GM20000 (cell line): ENCODE measurements around the gene INPP5J.

ENCODE experiments used
- DNase-seq: peaks from one replicate; pipeline ENCODE4 v3.0.0; 2012; ENCODE audit warnings: low spot score
- CTCF ChIP-seq: IDR thresholded peaks from 2 replicates; pipeline ENCODE4 v1.5.1; 2012; ENCODE audit warnings: mild to moderate bottlenecking, control low read depth; ENCODE audit errors: extremely low read depth, missing control alignments

INPP5J gene

DNA sequence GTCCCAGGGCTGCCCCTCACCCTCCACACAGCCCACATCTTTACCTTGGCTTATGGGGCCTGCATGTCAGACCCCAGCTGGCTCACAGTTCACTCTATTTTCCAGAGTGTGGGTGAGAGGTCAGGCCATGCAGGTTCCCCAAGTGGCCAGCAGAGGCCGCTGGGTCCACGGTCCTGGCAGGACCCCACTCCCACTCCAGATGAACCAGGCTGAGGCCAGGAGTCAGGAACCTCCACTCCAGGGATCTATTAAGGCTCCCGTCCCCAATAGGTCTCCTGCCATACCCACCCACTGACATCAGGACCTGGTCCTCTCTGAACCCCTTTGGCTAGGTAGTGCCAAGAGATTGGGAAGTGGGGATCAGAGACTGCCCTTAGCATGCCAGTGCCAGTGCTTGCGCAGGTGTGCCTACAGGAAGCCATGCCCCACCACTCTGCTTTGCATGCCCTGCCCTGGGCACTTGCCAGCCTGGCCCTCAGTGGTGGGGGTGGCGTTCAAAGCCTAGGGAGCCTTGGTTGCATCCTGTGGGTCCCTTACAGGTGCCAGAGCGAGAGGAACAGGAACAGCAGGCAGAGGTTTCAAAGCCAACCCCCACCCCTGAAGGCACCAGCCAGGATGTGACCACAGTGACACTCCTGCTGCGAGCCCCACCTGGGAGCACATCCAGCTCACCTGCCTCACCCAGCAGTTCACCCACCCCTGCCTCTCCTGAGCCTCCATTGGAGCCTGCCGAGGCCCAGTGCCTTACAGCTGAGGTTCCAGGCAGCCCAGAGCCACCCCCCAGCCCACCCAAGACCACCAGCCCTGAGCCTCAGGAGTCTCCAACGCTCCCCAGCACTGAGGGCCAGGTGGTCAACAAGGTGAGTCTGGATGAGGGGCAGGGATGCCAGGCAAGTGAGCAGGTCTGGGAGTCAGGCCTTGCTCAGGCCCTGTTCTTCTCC lies 33.3 kb upstream of the INPP5J start:
- peak; percentile 85 for DNase-seq
- TF ChIP-seq CTCF = peak; percentile 68

- no peak for TF ChIP-seq CTCF
- DNase-seq = no peak
Observed at GRCh38 chr22:31090217-31091085, 32.3 kb upstream of the INPP5J start.

GRCh38 chr22:31091106-31091975 lies 31.4 kb upstream of the INPP5J start:
- DNase-seq = no peak
- TF ChIP-seq CTCF = no peak

DNA sequence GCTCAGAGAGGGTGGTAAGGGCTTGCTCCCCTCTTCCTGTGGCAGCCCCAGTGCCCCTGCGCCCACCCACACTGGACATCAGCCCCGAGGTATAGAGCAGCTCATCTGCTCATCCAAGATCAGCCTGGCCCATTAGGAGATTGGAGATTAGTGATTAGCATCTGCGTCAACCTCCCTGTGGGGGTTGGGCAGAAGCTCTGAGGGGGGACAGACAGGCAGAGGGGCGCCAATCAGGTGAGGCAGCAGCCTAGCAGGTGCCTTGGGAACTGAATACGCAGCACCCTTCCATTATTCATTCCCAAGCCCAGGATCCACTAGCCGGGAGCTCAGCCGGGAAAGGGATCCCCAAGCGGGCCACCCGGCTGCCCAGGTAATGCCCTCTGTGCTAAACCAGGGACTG lies 30.6 kb upstream of the INPP5J start:
- no peak for TF ChIP-seq CTCF
- no peak for DNase-seq

DNA sequence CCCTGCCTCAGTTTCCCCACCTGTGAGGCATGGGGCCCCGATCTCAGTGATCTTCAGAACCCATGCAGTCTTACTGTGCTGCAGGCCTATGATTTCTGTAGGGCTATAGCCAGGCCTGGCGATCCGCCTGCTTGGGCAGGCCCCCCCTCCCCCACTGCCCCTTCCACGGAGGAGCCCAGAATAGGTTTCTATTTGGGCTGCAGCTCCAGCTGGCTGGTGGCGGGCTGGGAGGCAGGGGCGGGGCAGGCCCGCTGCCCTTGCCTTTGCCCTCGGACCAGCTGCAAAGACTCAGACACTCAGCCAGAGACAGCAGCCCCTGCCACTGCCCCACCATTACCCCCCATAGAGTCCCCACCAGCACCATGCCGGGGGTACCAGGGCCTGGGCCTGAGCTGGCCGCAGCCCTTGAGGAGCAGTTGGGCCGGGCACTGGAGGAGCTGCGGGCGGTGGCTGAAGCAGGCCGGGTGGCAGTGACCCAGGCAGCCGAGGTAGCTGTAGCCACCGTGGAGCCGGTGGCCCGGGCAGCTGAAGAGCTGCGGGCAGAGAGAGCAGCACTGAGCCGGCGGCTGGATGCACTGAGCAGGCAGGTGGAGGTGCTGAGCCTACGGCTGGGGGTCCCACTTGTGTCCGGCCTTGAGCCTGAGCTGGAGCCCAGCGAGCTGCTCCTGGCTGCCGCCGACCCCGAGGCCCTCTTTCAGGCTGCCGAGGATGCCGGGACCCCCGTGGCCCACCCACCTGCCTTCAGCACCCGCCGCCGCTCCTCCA lies 29.5 kb upstream of the INPP5J start:
- DNase-seq = no peak
- no peak for TF ChIP-seq CTCF

- no peak for DNase-seq
- TF ChIP-seq CTCF = no peak
Observed at GRCh38 chr22:31094021-31094551, 28.7 kb upstream of the INPP5J start.
